ENCODE measurements around the gene BAG3.
"Not testable (repeated sequence)": the region's sequence is repeated elsewhere in the genome, so short reads cannot be mapped to it uniquely, and the experiment has no call there.

The BAG3 gene

DNA sequence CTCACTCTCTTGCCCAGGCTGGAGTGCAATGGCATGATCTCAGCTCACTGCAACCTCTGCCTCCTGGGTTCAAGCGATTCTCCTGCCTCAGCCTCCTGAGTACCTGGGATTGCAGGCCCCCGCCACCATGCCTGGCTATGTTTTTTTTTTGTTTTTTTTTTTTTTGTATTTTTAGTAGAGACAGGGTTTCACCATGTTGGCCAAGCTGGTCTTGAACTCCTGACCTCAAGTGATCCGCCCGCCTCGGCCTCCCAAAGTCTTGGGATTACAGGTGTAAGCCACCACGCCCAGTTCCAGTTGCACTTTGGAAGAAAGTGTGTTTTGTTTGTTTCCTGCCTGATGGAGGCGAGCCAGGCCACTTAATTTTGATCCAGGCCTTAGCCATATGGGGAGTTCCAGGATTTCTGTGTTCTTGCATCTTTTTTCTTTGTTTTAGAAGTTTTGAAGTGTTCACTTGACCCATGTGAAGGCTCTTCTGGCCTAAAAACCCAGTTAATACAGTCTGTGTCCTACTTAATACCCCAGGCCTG, 11.0 kb downstream of the BAG3 start:
- not testable (repeated sequence) for H3K4me3 ChIP-seq (ENCODE audit: low read length); H3K9me3 ChIP-seq (ENCODE audit: low read length); H3K27me3 ChIP-seq (ENCODE audit: insufficient read depth, low read length); H2AFZ ChIP-seq (ENCODE audit: low read depth, low read length); H3K36me3 ChIP-seq (ENCODE audit: insufficient read depth, low read length)
- peaks cover 31% of the 10 kb centered on the region for H3K4me1 ChIP-seq (ENCODE audit: insufficient read depth, low read length)

DNA sequence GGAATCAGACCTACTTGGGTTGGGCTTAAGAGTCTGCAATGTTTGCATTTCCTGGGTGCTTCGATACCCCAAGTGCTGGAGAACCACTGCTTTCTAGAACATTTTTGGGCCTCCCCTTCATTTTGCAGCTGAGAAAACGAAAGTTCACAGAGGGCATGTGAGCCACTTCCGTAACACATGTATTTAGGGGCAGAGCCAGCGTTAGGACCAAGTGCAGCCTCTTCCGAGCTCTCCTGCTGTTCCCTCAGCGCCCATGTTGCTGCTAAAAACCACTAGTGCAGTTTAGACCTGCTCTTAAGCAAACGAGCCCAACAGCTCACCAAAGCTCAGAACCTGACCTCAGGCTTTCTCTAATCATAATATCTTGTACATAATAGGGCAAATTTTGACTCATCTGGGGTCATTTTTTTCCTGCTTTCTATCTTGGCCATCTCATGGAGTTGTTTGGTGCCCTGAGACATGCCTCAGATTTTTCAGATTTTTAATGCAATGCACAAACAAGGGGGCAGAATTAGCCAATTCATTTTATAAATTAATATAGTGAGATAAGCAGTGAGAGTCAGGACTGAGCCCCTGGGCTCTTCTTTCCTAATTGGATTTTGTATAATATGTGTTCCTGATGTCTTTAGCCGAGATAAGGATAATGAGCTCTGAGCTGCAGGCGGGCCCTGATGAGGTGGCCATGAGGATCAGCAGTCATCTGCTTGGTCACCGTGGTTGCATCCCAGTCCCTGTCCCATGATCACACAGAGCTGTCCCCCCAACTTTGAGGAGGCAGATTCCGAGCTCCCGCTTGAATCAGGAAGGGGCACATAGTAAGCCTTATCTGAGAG, 12.9 kb downstream of the BAG3 start:
- no peaks in the 10 kb centered on the region for H3K9me3 ChIP-seq (ENCODE audit: low read length)
- no peaks in the 10 kb centered on the region for H3K36me3 ChIP-seq (ENCODE audit: insufficient read depth, low read length)
- H2AFZ ChIP-seq (ENCODE audit: low read depth, low read length): no peak overlapping the region
- H3K4me3 ChIP-seq (ENCODE audit: low read length): no peak overlapping the region
- no peaks in the 10 kb centered on the region for H3K27me3 ChIP-seq (ENCODE audit: insufficient read depth, low read length)
- peaks cover 29% of the 10 kb centered on the region for H3K4me1 ChIP-seq (ENCODE audit: insufficient read depth, low read length)

DNA sequence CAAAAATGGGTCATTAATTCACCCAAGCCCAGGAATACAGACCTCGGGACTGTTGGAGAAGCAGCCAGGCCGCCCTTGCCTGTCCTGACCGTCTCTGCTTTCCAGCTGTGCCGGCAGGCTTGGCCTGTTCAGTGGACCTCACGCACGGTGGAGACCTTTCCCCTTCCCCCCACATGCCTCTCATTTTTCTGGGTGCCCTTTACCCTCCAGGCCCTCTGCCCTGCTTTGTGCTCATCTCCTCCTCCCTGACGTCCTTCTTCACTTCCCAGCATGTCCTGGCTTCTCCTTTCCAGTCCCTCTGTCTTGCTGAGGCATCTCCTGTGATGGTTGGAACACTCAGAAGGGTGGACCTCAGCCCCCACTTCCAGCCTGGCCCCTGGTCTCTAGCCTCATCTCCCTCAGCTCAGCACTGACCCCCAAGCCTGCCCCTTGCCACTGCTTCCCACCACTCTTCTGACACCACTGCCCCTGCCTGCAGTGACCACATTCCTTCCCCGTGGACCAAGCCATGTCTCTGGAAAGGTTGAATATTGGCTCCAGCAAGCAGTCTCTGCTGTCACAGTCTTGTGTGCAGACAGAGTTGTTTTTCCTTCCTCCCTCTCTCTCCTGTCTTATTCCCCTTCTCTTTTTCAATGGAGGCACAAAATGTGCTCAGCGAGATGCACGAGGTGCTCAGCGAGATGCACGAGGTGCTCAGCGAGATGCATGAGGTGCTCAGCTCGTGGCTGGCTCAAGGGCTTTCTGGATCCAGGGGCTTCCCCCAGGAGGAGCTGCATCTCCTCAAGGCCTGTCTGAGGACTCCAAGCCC, 14.9 kb downstream of the BAG3 start:
- no peaks in the 10 kb centered on the region for H3K9me3 ChIP-seq (ENCODE audit: low read length)
- peaks cover 29% of the 10 kb centered on the region for H3K4me1 ChIP-seq (ENCODE audit: insufficient read depth, low read length)
- H3K36me3 ChIP-seq (ENCODE audit: insufficient read depth, low read length): peaks cover 9% of the 10 kb centered on the region
- H3K27me3 ChIP-seq (ENCODE audit: insufficient read depth, low read length): no peaks in the 10 kb centered on the region
- H3K4me3 ChIP-seq (ENCODE audit: low read length): no peak overlapping the region
- no peak overlapping the region for H2AFZ ChIP-seq (ENCODE audit: low read depth, low read length)

- H3K36me3 ChIP-seq (ENCODE audit: insufficient read depth, low read length): peaks cover 15% of the 10 kb centered on the region
- H3K4me1 ChIP-seq (ENCODE audit: insufficient read depth, low read length): peaks cover 29% of the 10 kb centered on the region
- no peaks in the 10 kb centered on the region for H3K9me3 ChIP-seq (ENCODE audit: low read length)
- H3K27me3 ChIP-seq (ENCODE audit: insufficient read depth, low read length): no peaks in the 10 kb centered on the region
- no peak overlapping the region for H3K4me3 ChIP-seq (ENCODE audit: low read length)
- no peak overlapping the region for H2AFZ ChIP-seq (ENCODE audit: low read depth, low read length)
Measured at GRCh38 chr10:119666709-119667004, 15.5 kb downstream of the BAG3 start.

DNA sequence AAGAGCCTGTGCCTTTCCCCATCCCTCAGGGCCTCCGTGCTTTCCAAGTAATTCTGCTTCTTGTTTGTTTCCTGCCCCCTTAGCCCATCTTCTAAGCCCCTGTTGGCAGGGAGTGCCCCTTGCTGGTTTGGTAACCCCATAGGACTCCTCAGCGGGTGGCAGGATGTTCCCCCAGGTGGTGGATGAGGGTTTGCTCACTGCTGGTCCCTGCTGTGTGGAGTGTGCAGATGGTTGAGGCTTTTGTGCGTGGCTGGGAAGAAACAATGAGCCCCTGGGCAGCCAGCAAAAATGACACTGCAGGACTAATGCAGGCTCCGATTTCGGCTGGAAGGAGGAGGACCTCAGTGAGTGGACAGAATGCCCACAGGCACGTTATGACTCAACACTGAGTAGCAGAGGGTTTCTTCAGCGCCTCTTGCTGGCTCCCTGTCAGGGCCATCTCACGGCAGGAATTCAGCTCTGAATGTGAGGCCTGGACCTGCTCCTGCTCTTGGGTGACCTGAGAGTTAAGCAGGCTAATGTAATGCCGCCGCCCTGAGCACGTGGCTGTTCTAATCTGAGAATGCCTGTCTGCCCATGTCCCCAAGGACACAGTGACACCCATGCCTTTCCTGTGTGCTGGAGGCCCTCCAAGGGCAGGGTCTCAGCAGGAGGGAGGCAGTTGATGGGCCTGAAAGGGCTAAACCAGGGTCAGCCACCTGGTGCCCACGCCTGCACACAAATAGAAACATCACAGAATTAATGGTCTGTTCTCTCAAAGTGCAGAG, 16.6 kb downstream of the BAG3 start:
- Histone ChIP-seq H3K27me3 (ENCODE audit: insufficient read depth, low read length) (no peaks in the 10 kb centered on the region), H3K36me3 (ENCODE audit: insufficient read depth, low read length) (peaks cover 24% of the 10 kb centered on the region), H3K9me3 (ENCODE audit: low read length) (no peaks in the 10 kb centered on the region), H3K4me3 (ENCODE audit: low read length) (no peak overlapping the region), H3K4me1 (ENCODE audit: insufficient read depth, low read length) (peaks cover 29% of the 10 kb centered on the region), H2AFZ (ENCODE audit: low read depth, low read length) (no peak overlapping the region)

- no peaks in the 10 kb centered on the region for H3K27me3 ChIP-seq (ENCODE audit: insufficient read depth, low read length)
- peaks cover 29% of the 10 kb centered on the region for H3K4me1 ChIP-seq (ENCODE audit: insufficient read depth, low read length)
- H2AFZ ChIP-seq (ENCODE audit: low read depth, low read length): no peak overlapping the region
- no peaks in the 10 kb centered on the region for H3K9me3 ChIP-seq (ENCODE audit: low read length)
- H3K36me3 ChIP-seq (ENCODE audit: insufficient read depth, low read length): peaks cover 30% of the 10 kb centered on the region
- no peak overlapping the region for H3K4me3 ChIP-seq (ENCODE audit: low read length)
Measured at GRCh38 chr10:119668461-119668860, 17.3 kb downstream of the BAG3 start.

- no peak overlapping the region for H2AFZ ChIP-seq (ENCODE audit: low read depth, low read length)
- no peaks in the 10 kb centered on the region for H3K27me3 ChIP-seq (ENCODE audit: insufficient read depth, low read length)
- H3K4me1 ChIP-seq (ENCODE audit: insufficient read depth, low read length): peaks cover 29% of the 10 kb centered on the region
- H3K4me3 ChIP-seq (ENCODE audit: low read length): no peak overlapping the region
- H3K36me3 ChIP-seq (ENCODE audit: insufficient read depth, low read length): peaks cover 38% of the 10 kb centered on the region
- H3K9me3 ChIP-seq (ENCODE audit: low read length): no peaks in the 10 kb centered on the region
Measured at GRCh38 chr10:119669331-119669730, 18.2 kb downstream of the BAG3 start.

GRCh38 chr10:119669975-119670640, 18.9 kb downstream of the BAG3 start:
- Histone ChIP-seq H3K4me3 (ENCODE audit: low read length) (no peak overlapping the region), H3K36me3 (ENCODE audit: insufficient read depth, low read length) (peaks cover 40% of the 10 kb centered on the region), H2AFZ (ENCODE audit: low read depth, low read length) (no peak overlapping the region), H3K4me1 (ENCODE audit: insufficient read depth, low read length) (peaks cover 29% of the 10 kb centered on the region), H3K9me3 (ENCODE audit: low read length) (no peaks in the 10 kb centered on the region), H3K27me3 (ENCODE audit: insufficient read depth, low read length) (no peaks in the 10 kb centered on the region)

DNA sequence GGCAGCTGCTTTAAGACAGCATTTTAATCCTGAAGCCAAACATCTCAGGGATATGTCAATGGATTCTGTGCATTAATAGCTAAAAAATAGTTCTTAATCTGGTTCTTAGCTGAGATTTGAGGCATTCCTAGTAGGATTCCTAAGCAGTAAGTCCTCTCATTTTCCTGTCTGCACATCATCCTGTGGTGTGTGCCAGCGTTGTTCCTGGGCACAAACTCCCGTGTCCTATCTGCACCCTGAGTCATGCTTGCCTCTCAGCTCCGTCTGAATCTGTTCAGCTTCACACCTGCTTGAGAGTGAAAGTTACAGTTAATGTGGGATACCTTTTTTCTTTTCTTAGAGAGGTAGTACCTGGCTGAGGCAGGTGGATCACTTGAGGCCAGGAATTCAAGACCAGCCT, 19.5 kb downstream of the BAG3 start:
- H3K36me3 ChIP-seq (ENCODE audit: insufficient read depth, low read length): peaks cover 44% of the 10 kb centered on the region
- peaks cover 25% of the 10 kb centered on the region for H3K4me1 ChIP-seq (ENCODE audit: insufficient read depth, low read length)
- no peaks in the 10 kb centered on the region for H3K27me3 ChIP-seq (ENCODE audit: insufficient read depth, low read length)
- H3K9me3 ChIP-seq (ENCODE audit: low read length): no peaks in the 10 kb centered on the region
- no peak overlapping the region for H2AFZ ChIP-seq (ENCODE audit: low read depth, low read length)
- H3K4me3 ChIP-seq (ENCODE audit: low read length): no peak overlapping the region

DNA sequence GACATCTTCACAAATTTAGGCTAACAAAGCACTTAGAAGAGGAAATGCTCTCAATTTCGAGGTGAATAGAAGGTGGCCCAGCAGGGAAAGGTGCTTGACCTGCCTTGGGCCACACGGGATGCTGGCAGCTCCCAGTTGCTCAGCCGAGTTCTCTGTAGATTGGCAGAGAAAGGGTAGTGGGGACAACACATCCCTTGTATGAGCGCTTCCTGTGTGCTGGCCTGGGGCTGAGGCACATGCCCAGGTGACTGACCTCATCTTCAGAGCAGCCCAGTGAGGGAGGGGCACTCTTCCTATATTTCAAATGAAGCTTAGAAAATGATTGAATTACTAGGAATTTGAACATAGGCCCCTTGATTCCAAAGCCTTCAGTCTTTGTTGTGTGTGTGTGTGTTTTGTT, 20.2 kb downstream of the BAG3 start:
- Histone ChIP-seq H3K9me3 (ENCODE audit: low read length) (no peaks in the 10 kb centered on the region), H3K4me1 (ENCODE audit: insufficient read depth, low read length) (peaks cover 18% of the 10 kb centered on the region), H3K27me3 (ENCODE audit: insufficient read depth, low read length) (no peaks in the 10 kb centered on the region), H2AFZ (ENCODE audit: low read depth, low read length) (no peak overlapping the region), H3K36me3 (ENCODE audit: insufficient read depth, low read length) (peaks cover 45% of the 10 kb centered on the region), H3K4me3 (ENCODE audit: low read length) (no peak overlapping the region)

GRCh38 chr10:119672291-119672690, 21.1 kb downstream of the BAG3 start:
- H2AFZ ChIP-seq (ENCODE audit: low read depth, low read length): no peak overlapping the region
- H3K27me3 ChIP-seq (ENCODE audit: insufficient read depth, low read length): no peaks in the 10 kb centered on the region
- peaks cover 13% of the 10 kb centered on the region for H3K4me1 ChIP-seq (ENCODE audit: insufficient read depth, low read length)
- H3K4me3 ChIP-seq (ENCODE audit: low read length): no peak overlapping the region
- no peaks in the 10 kb centered on the region for H3K9me3 ChIP-seq (ENCODE audit: low read length)
- H3K36me3 ChIP-seq (ENCODE audit: insufficient read depth, low read length): peaks cover 54% of the 10 kb centered on the region

- Histone ChIP-seq H3K4me1 (ENCODE audit: insufficient read depth, low read length) (peaks cover 3% of the 10 kb centered on the region), H3K27me3 (ENCODE audit: insufficient read depth, low read length) (no peaks in the 10 kb centered on the region)
Measured at GRCh38 chr10:119673271-119673670, 22.1 kb downstream of the BAG3 start.

More at GRCh38 chr10:119673271-119673670, 22.1 kb downstream of the BAG3 start:
- H3K36me3 ChIP-seq (ENCODE audit: insufficient read depth, low read length): peaks cover 63% of the 10 kb centered on the region
- H2AFZ ChIP-seq (ENCODE audit: low read depth, low read length): no peak overlapping the region
- no peaks in the 10 kb centered on the region for H3K9me3 ChIP-seq (ENCODE audit: low read length)
- H3K4me3 ChIP-seq (ENCODE audit: low read length): no peak overlapping the region

Measured in neuron (in vitro differentiated cells).